ENCODE measurements around the gene HTR3D. TPM values are rescaled to one million over a fixed set of nuclear protein-coding genes. Genes with fewer than 3 reads are reported as not detected.

The HTR3D gene
- total and polyA plus RNA-seq, 2 experiments from 2014 or later = not detected

- Histone ChIP-seq H3K4me1 (ENCODE audit: insufficient read depth) (no peaks in the 10 kb centered on the region), H3K79me2 (replicated peaks; ENCODE audit: insufficient read depth) (no peaks in the 10 kb centered on the region), H3K27ac (ENCODE audit: low read depth) (no peak overlapping the region), H2AFZ (no peak overlapping the region), H3K4me2 (no peak overlapping the region), H3K27me3 (ENCODE audit: insufficient read depth) (no peaks in the 10 kb centered on the region), H3K4me3 (no peak overlapping the region), H4K20me1 (replicated peaks; ENCODE audit: insufficient read depth) (no peaks in the 10 kb centered on the region), H3K36me3 (ENCODE audit: insufficient read depth) (no peaks in the 10 kb centered on the region), H3F3A (replicated peaks; ENCODE audit: low read depth) (no peaks in the 10 kb centered on the region), H3K9me2 (ENCODE audit: insufficient read depth) (peaks cover 4% of the 10 kb centered on the region; the same call in 1 of the 2 replicates)
- no peak for TF ChIP-seq CTCF (conservative IDR thresholded peaks at IDR 0.05; ENCODE audit: low read depth in 2 of 2)
- TF ChIP-seq STAT1 (IDR thresholded peaks at IDR 0.05; ENCODE audit: unreplicated experiment) = no peak
- no peak for TF ChIP-seq ETS1 (IDR thresholded peaks at IDR 0.05)
- no peak for TF ChIP-seq NANOG (IDR thresholded peaks at IDR 0.05; ENCODE audit: borderline replicate concordance)
- TF ChIP-seq, protein P1, sequence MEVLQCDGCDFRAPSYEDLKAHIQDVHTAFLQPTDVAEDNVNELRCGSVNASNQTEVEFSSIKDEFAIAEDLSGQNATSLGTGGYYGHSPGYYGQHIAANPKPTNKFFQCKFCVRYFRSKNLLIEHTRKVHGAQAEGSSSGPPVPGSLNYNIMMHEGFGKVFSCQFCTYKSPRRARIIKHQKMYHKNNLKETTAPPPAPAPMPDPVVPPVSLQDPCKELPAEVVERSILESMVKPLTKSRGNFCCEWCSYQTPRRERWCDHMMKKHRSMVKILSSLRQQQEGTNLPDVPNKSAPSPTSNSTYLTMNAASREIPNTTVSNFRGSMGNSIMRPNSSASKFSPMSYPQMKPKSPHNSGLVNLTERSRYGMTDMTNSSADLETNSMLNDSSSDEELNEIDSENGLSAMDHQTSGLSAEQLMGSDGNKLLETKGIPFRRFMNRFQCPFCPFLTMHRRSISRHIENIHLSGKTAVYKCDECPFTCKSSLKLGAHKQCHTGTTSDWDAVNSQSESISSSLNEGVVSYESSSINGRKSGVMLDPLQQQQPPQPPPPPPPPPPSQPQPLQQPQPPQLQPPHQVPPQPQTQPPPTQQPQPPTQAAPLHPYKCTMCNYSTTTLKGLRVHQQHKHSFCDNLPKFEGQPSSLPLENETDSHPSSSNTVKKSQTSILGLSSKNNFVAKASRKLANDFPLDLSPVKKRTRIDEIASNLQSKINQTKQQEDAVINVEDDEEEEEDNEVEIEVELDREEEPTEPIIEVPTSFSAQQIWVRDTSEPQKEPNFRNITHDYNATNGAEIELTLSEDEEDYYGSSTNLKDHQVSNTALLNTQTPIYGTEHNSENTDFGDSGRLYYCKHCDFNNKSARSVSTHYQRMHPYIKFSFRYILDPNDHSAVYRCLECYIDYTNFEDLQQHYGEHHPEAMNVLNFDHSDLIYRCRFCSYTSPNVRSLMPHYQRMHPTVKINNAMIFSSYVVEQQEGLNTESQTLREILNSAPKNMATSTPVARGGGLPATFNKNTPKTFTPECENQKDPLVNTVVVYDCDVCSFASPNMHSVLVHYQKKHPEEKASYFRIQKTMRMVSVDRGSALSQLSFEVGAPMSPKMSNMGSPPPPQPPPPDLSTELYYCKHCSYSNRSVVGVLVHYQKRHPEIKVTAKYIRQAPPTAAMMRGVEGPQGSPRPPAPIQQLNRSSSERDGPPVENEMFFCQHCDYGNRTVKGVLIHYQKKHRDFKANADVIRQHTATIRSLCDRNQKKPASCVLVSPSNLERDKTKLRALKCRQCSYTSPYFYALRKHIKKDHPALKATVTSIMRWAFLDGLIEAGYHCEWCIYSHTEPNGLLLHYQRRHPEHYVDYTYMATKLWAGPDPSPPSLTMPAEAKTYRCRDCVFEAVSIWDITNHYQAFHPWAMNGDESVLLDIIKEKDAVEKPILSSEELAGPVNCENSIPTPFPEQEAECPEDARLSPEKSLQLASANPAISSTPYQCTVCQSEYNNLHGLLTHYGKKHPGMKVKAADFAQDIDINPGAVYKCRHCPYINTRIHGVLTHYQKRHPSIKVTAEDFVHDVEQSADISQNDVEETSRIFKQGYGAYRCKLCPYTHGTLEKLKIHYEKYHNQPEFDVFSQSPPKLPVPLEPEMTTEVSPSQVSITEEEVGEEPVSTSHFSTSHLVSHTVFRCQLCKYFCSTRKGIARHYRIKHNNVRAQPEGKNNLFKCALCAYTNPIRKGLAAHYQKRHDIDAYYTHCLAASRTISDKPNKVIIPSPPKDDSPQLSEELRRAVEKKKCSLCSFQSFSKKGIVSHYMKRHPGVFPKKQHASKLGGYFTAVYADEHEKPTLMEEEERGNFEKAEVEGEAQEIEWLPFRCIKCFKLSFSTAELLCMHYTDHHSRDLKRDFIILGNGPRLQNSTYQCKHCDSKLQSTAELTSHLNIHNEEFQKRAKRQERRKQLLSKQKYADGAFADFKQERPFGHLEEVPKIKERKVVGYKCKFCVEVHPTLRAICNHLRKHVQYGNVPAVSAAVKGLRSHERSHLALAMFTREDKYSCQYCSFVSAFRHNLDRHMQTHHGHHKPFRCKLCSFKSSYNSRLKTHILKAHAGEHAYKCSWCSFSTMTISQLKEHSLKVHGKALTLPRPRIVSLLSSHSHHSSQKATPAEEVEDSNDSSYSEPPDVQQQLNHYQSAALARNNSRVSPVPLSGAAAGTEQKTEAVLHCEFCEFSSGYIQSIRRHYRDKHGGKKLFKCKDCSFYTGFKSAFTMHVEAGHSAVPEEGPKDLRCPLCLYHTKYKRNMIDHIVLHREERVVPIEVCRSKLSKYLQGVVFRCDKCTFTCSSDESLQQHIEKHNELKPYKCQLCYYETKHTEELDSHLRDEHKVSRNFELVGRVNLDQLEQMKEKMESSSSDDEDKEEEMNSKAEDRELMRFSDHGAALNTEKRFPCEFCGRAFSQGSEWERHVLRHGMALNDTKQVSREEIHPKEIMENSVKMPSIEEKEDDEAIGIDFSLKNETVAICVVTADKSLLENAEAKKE (CRISPR knock-in tag; IDR thresholded peaks at IDR 0.05) = no peak
- TF ChIP-seq ZNF331 (CRISPR knock-in tag; IDR thresholded peaks at IDR 0.05; ENCODE audit: low read depth) = no peak
- no peak for TF ChIP-seq REST (IDR thresholded peaks at IDR 0.05; ENCODE audit: unreplicated experiment)
- TF ChIP-seq CREB1 (CRISPR knock-in tag; IDR thresholded peaks at IDR 0.05; ENCODE audit: low read depth) = no peak
- TF ChIP-seq JUNB (IDR thresholded peaks at IDR 0.05; ENCODE audit: unreplicated experiment) = no peak
- TF ChIP-seq EZH2 (IDR thresholded peaks at IDR 0.05; ENCODE audit: low read depth, unreplicated experiment) = no peak
- TF ChIP-seq EZH2phosphoT487 (IDR thresholded peaks at IDR 0.05; ENCODE audit: unreplicated experiment) = no peak
- TF ChIP-seq ZNF114 (CRISPR knock-in tag; IDR thresholded peaks at IDR 0.05) = no peak
- TF ChIP-seq POLR2AphosphoS5 (IDR thresholded peaks at IDR 0.05; ENCODE audit: low read depth) = no peak
- Mint-ChIP-seq H3K27ac (no peak overlapping the region), H3K36me3 (ENCODE audit: low read depth) (no peaks in the 10 kb centered on the region), H3K9me3 (no peaks in the 10 kb centered on the region), H3K27me3 (ENCODE audit: insufficient read depth, low read depth, poor library complexity) (no peaks in the 10 kb centered on the region), H3K4me3 (no peak overlapping the region), H3K4me1 (peaks cover 6% of the 10 kb centered on the region)
- ATAC-seq = no peak
- DNase-seq (ENCODE audit: low spot score) = no peak
Observed at GRCh38 chr3:184062637-184063036, 31.1 kb downstream of the HTR3D start.
